CD4-positive, alpha-beta T cell (primary cell): ENCODE measurements around the gene TSHZ2. TPM values are rescaled to one million over a fixed set of nuclear protein-coding genes. Genes with fewer than 3 reads are reported as not detected.

Experiments used
- ATAC-seq: fragments of 200-7000 bp; cut with Tn5 transposase; one replicate; pipeline ENCODE4 v1.10.0; 2022; ENCODE audit warnings: mild to moderate bottlenecking; ENCODE audit not compliant: poor library complexity
- CTCF ChIA-PET: fragments of 350-600 bp; sonication (Branson Sonifier 250); formaldehyde crosslinking; loops from one replicate; lab custom pipeline; 2021; ENCODE audit warnings: antibody characterized with exemption, inconsistent platforms; lab: Charles Lee
- POLR2A ChIA-PET: fragments of 350-600 bp; sonication (Branson Sonifier 250); formaldehyde crosslinking; loops from one replicate; lab custom pipeline; 2021; ENCODE audit warnings: antibody characterized with exemption, inconsistent platforms; lab: Charles Lee
- DNase-seq, 14 experiments: peaks; one replicate each; pipeline ENCODE4 v3.0.0-alpha.2; 2013 to 2020; ENCODE audit warnings: mixed read lengths in 2 of 14
- H3K27ac ChIP-seq, 2 donors: one replicate each; pipeline versions ENCODE4 v1.5.1 to v1.7.0; 2013; ENCODE audit warnings: low read length in 2 of 2, low read depth in 1 of 2, mild to moderate bottlenecking in 1 of 2
- H3K27me3 ChIP-seq, 2 experiments: 1 replicate in 1 of 2; 2 replicates in 1 of 2; pipeline versions ENCODE4 v1.6.1 to v1.7.0; 2013; ENCODE audit warnings: low read length in 2 of 2, control low read depth in 1 of 2, mild to moderate bottlenecking in 1 of 2, moderate library complexity in 1 of 2; ENCODE audit not compliant: insufficient read depth in 2 of 2, control insufficient read depth in 1 of 2
- H3K36me3 ChIP-seq: one replicate; pipeline ENCODE4 v1.6.1; 2013; ENCODE audit warnings: low read length, control low read depth; ENCODE audit not compliant: insufficient read depth
- H3K4me1 ChIP-seq: one replicate; pipeline ENCODE4 v1.6.1; 2013; ENCODE audit warnings: low read length, control low read depth; ENCODE audit not compliant: insufficient read depth
- H3K4me3 ChIP-seq: one replicate; pipeline ENCODE4 v1.5.1; 2013; ENCODE audit warnings: mild to moderate bottlenecking, low read length, moderate library complexity
- H3K9me3 ChIP-seq, 2 experiments: 1 replicate in 1 of 2; 2 replicates in 1 of 2; pipeline versions ENCODE4 v1.6.1 to v1.7.0; 2013; ENCODE audit warnings: low read length in 2 of 2, mild to moderate bottlenecking in 2 of 2, control low read depth in 1 of 2, moderate library complexity in 1 of 2; ENCODE audit not compliant: control insufficient read depth in 1 of 2, insufficient read depth in 1 of 2
- H3K27ac Mint-ChIP-seq: one replicate; pipeline ENCODE4 v1.8.0; 2020; ENCODE audit warnings: mixed read lengths
- H3K27me3 Mint-ChIP-seq: one replicate; pipeline ENCODE4 v1.8.0; 2021; ENCODE audit warnings: mixed read lengths
- H3K36me3 Mint-ChIP-seq: one replicate; pipeline ENCODE4 v1.8.0; 2021; ENCODE audit warnings: low read depth, mixed read lengths
- H3K4me1 Mint-ChIP-seq: one replicate; pipeline ENCODE4 v1.8.0; 2021; ENCODE audit warnings: low read depth, mixed read lengths
- H3K4me3 Mint-ChIP-seq: one replicate; pipeline ENCODE4 v1.8.0; 2020; ENCODE audit warnings: mild to moderate bottlenecking, mixed read lengths
- H3K9me3 Mint-ChIP-seq: one replicate; pipeline ENCODE4 v1.8.0; 2020; ENCODE audit warnings: mixed read lengths
- intact Hi-C, 2 experiments: fragments of 100-400 bp; cut with DNase I in 1 of 2; cut with micrococcal nuclease in 1 of 2; formaldehyde crosslinking; loops; one replicate each; pipeline versions ENCODE4 v1.15.1 to v1.9.0; 2023 to 2025; cut with DNase I, micrococcal nuclease
- total RNA-seq, 174 experiments: library from RNA in 2 of 174; stranded (reverse) in 2 of 174; gene quantifications; one replicate each; pipeline ENCODE4 v1.2.3 and lab custom pipeline; 2021 to 2026
- TF ChIP-seq, protein P1 (sequence below): fragments of 200-600 bp; IDR thresholded peaks from one replicate; pipeline ENCODE4 v1.8.0; 2022; ENCODE audit warnings: antibody characterized with exemption, mild to moderate bottlenecking

The TSHZ2 gene
- total RNA-seq, 2 experiments from 2014 or later, result 26.1 to 27.4 TPM

DNA sequence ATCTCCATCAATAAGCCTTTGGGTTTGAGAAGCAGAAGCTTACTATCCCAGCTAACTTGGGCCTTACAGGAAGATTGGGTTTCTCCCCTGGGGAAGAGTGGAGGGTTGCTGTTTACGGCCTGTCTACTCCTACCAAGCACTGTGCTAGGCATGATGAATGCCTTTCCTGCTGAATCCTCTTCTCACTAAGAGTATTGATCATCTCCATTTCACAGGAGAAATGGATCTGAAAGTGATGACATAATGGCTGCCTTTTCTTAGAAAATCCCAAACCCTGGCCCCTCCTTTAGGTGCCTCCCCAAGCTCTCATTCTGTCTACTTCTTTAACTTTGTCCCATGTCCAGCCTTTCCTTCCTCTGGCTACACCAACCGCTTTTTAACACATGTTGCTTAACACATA, 66.1 kb downstream of the TSHZ2 start:
- H3K36me3 ChIP-seq, result no peaks in the 10 kb centered on the region
- H3K9me3 ChIP-seq, result no peaks in the 10 kb centered on the region
- DNase-seq (no peak), ATAC-seq (no peak)
- ChIA-PET POLR2A (no interaction called here), CTCF (interaction anchor here (0.6 to 0.7 kb wide), 3 partner anchors 63 to 1010 kb away, joined by 3 to 4 read pairs (median 3); no protein-coding TSS in a partner anchor)
- TF ChIP-seq, protein P1, sequence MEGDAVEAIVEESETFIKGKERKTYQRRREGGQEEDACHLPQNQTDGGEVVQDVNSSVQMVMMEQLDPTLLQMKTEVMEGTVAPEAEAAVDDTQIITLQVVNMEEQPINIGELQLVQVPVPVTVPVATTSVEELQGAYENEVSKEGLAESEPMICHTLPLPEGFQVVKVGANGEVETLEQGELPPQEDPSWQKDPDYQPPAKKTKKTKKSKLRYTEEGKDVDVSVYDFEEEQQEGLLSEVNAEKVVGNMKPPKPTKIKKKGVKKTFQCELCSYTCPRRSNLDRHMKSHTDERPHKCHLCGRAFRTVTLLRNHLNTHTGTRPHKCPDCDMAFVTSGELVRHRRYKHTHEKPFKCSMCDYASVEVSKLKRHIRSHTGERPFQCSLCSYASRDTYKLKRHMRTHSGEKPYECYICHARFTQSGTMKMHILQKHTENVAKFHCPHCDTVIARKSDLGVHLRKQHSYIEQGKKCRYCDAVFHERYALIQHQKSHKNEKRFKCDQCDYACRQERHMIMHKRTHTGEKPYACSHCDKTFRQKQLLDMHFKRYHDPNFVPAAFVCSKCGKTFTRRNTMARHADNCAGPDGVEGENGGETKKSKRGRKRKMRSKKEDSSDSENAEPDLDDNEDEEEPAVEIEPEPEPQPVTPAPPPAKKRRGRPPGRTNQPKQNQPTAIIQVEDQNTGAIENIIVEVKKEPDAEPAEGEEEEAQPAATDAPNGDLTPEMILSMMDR, result no peak
- intact Hi-C loops, result no loop called here
- Mint-ChIP-seq H3K9me3 (no peaks in the 10 kb centered on the region), H3K27ac (no peak overlapping the region), H3K4me3 (no peak overlapping the region), H3K4me1 (peaks cover 19% of the 10 kb centered on the region), H3K27me3 (no peaks in the 10 kb centered on the region), H3K36me3 (no peaks in the 10 kb centered on the region)
- H3K4me1 ChIP-seq, result peaks cover 5% of the 10 kb centered on the region
- H3K27me3 ChIP-seq, result no peaks in the 10 kb centered on the region
- H3K4me3 ChIP-seq, result no peak overlapping the region
- no peak overlapping the region for H3K27ac ChIP-seq

- Histone ChIP-seq H3K27ac (no peak overlapping the region), H3K9me3 (no peaks in the 10 kb centered on the region), H3K36me3 (no peaks in the 10 kb centered on the region), H3K4me1 (no peaks in the 10 kb centered on the region), H3K4me3 (no peak overlapping the region), H3K27me3 (no peaks in the 10 kb centered on the region)
- CTCF ChIA-PET, result no interaction called here
- Mint-ChIP-seq H3K27me3 (no peaks in the 10 kb centered on the region), H3K9me3 (no peaks in the 10 kb centered on the region), H3K36me3 (peaks cover 7% of the 10 kb centered on the region), H3K4me1 (no peaks in the 10 kb centered on the region), H3K4me3 (no peak overlapping the region), H3K27ac (no peak overlapping the region)
- intact Hi-C loops, result no loop called here
- DNase-seq (peak in 4 of 14 experiments; percentile 4 to 38 (median 20)), ATAC-seq (no peak)
- TF ChIP-seq, protein P1, result no peak
- POLR2A ChIA-PET, result no interaction called here
Measured at GRCh38 chr20:53040693-53041589, 68.8 kb downstream of the TSHZ2 start.

GRCh38 chr20:53042521-53042920, 70.4 kb downstream of the TSHZ2 start:
- intact Hi-C loops, result no loop called here
- Mint-ChIP-seq H3K27me3 (no peaks in the 10 kb centered on the region), H3K4me1 (no peaks in the 10 kb centered on the region), H3K36me3 (peaks cover 12% of the 10 kb centered on the region), H3K9me3 (no peaks in the 10 kb centered on the region), H3K4me3 (no peak overlapping the region), H3K27ac (no peak overlapping the region)
- Histone ChIP-seq H3K27me3 (no peaks in the 10 kb centered on the region), H3K27ac (no peak overlapping the region), H3K4me3 (no peak overlapping the region), H3K9me3 (peaks cover 0 to 3% of the 10 kb centered on the region in 2 experiments), H3K4me1 (no peaks in the 10 kb centered on the region), H3K36me3 (no peaks in the 10 kb centered on the region)
- ATAC-seq (no peak), DNase-seq (no peak)
- ChIA-PET POLR2A (no interaction called here), CTCF (no interaction called here)
- TF ChIP-seq, protein P1, result no peak
